GM21825 (cell line): ENCODE data around the gene ZNF697.

Experiments used
- ATAC-seq: cut with Tn5 transposase; IDR thresholded peaks from one replicate; pipeline ENCODE4 v1.9.1; 2021; ENCODE audit warnings: mild to moderate bottlenecking, moderate library complexity; ENCODE audit not compliant: unreplicated experiment

The ZNF697 gene

GRCh38 chr1:119664067-119664466 is 16.0 kb upstream of the ZNF697 start:
- no peak for ATAC-seq

DNA sequence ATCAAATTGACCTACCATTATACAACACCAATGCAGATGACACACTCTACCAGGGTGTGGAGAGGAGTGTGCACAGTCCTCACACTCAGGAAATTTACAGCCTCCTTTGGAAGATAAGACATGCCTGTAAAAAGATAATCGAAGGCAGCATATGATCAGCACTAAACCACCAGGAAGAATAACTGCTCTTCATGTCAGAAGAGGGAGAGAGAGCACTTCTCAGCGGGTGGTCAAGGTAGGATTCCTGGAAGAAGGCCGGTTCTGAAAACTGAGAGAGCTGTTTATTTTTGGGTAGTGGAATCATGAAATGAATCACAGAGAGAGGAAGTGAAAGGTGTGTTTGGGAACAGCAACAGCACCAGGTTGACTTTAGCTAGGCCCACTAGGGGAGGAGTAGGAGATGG is 14.0 kb upstream of the ZNF697 start:
- ATAC-seq = peak; percentile 60

DNA sequence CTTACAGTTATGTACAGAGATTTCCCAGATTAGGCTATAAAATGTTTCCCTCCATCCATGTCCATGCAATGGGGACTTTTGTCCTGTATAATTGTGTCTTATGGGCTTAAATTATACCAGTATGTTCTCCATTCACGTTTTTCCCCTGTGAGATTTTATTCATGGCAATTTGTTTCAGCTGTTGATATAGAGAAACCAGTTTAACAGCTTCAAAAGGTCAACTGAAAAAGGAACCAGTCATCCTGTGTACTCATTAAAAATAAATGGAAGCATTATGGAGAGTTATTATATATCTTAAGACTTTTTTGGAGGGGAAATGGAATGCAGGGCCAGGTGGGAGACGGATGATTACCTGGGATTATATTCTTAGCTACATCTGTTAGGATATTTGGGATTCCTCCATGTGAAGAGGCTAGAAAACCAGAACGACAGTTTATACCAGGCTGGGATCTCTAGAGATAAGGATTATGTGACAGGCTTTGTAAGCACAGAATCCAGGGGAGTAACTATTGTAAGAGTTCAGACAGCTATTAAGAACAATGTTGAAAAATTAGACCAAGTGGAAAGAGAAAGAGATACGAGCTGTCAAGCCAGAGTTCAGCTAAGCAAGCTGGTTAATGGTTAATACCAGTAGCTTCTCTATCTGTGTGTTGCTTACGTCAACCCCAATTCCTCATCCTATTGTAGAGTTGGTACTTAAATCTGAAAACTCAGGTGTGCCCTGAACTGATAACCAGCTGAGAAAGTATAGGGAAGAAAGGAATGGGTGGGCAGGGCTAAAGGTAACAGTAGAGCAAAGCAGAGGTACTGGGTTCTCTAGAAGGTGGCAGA is 12.4 kb upstream of the ZNF697 start:
- peak; percentile 50 for ATAC-seq

DNA sequence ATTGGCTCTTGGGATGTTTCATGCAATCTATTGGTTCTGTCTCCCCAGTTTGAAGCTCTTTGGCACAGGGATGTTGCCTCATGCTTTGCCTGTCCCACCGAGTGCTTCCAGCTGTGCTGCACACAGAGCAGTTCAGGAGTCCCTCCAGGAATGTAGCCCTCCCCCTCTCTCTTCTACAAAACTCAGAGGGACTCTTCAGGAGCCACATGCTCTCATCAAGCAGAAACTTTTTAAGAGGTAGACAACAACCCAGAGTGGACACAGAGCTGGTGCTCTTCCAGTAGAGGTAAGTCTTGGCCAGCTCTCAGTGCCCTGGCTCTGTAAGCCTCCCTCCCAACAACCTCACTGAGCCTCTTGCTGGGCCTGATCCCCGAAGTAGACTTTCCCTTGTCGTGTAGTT is 11.6 kb upstream of the ZNF697 start:
- ATAC-seq = no peak

- ATAC-seq = no peak
These were observed 8.4 kb upstream of the ZNF697 start for GRCh38 chr1:119656410-119656955.

DNA sequence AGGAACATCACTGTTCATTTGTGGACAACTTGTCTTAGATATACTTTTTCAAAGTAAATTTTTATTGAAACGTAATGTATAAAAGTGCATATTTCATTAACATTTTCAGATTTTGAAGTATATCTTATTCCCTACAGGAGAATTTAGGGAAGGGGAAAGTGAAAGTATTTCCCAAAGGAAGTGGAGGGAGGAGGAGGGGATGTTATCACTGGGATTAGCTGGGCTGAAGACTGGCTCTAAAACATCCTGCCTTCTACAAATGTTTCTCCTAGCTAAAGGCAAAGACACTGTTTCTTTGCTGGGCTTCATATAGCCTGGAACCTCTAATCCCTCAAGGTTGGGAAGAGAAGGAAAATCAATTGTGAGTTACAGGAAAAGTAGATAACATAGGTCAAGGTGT is 7.1 kb upstream of the ZNF697 start:
- no peak for ATAC-seq

DNA sequence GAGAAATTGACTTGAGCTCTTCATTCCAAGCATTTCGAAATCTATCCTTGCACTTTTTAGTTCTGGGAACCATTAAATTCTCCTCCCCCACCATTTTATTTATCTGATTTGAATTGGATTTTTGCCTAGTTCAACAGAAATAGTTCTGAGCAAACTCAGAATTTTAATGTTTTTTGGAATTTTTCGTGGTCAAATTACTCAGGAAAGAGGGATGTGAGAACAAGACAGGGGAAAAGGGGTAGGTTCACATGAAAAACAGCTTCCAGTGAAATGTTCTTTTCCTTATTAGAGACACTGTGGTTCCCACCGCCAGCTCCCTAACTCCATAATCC is 5.7 kb upstream of the ZNF697 start:
- ATAC-seq = no peak

- no peak for ATAC-seq
These were observed 5.2 kb upstream of the ZNF697 start for GRCh38 chr1:119653135-119653838.

DNA sequence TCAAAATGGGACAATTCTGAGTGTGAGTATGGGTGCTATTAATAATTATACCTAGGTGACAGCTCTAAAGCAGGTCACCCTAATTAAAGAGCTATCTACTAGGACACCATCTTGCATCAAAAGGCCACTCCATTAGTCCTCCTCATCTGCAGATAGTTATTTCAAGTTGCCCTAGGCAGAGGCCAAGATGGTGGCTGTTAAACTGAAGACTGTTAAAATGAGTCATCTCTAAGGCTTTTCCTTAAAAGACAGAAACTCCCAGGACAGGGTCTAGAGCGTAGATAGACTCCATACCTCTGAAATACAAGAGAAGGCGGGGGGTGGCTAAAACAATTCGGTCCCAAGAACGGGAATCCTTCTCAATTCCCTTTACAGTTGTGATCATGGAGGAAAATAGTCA is 4.5 kb upstream of the ZNF697 start:
- ATAC-seq = no peak

DNA sequence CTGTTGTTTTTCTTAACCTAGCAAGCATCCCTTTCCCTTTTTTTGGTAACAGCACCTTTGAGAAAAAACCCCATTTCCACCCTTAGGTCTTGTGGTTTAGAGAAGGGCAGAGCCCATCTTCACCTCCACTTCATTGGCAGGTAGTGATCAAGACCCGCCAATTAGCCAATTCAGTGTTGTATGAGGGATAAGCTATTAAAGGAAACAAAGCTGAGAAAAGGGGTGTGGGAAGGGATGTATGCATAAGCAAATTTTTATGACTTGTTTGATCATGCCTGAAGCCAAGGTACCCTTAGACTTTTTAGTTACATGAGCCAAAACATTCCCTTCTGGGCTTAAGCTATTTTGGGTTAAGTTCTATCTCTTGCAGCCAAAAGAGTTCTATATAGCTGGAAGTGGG is 3.6 kb upstream of the ZNF697 start:
- ATAC-seq = no peak

- ATAC-seq = no peak
These were observed 3.1 kb upstream of the ZNF697 start for GRCh38 chr1:119651133-119651532.

- no peak for ATAC-seq
These were observed 546 bp upstream of the ZNF697 start for GRCh38 chr1:119648620-119649004.

- ATAC-seq = no peak
These were observed 785 bp downstream of the ZNF697 start for GRCh38 chr1:119647228-119647733.

GRCh38 chr1:119646521-119647227 is 1.4 kb downstream of the ZNF697 start:
- no peak for ATAC-seq

DNA sequence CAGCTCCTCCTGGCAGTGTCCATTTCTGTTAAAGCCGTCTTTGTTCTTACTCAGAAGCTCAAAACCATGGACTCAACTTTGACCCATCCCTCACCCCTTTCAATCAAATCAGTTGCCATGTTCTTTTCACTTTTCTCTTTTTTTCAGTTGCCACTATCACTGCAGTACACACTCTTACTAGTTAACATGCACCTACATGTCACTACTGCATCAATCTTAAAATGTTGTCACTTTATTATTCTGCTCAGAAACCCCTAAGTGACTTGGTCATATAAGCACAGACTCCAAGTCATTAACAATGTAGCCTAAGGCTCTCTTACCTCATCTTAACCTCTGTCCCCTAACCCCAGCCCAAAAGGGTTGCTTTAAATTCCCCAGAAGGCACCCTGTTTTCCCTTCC is 9.0 kb downstream of the ZNF697 start:
- no peak for ATAC-seq

DNA sequence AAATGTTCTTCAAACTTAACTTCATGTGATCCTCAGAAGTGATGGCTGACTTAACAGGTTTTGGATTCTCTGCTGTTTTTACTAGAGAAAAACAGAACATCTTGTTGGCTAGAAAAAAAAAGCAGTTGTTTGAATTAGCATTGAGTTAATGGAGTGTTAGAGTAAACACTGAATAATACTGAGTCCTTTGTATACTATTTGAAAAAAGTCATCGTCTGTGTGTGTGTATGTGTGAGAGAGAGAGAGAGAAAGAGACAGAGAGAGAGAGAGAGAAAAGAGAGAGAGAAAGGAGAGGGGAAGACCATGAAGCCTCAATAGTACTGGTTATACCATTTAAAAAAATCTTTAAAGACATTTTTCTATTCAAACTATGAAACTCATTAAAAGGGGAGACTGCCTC is 10.4 kb downstream of the ZNF697 start:
- no peak for ATAC-seq

DNA sequence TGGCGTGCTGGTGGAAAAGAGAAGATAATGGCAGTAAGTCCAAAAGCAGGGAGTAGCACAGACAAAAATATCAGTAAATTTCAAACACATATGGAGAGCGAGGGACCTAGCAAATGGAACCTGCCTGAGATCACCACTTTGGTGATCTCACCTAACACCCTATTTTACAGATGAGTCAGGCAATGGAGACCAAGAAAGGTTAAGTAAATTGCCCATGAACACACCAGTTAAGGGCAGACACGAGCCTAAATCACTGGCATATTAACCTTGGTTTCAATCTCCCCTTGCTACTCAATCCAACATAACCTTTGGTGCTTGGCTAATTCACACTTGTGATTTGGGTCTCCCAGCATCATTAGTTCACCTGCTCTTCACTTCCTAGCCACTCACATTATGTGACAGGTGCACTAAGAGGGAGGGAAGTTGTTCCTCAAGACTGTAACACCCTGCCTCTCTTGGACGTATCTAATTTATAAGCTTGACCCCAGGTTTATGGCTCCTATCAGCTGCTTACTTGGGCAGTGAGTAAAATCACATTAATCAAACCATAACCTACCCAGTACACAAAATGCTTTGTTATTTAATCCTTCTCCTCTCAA is 11.5 kb downstream of the ZNF697 start:
- ATAC-seq = no peak

DNA sequence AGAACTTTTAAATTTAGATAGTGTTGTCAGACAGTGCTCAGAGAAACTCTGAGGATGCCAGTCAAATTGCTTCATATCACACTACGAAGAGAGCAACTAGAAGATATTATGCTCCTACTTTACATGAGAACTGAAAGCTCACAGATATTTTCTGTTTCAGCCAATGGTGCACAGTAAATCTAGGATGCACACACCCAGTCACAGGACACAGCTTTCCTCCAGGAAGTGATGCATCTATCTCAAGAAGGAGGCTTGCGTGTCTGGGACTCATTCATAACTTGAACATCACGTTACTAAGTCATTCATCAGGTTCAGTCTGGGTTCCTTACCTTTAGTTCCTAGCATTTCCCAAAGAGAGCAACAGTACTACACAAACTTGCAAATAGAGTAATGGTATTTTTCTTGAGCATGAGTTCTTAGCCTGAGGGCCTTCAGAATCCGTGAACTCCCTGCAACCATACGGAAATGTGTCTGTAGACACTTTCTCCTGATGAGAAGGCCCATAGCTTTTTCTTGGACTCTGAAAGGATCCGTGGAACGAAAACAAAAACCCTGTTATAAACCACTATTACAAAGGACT is 12.2 kb downstream of the ZNF697 start:
- no peak for ATAC-seq

GRCh38 chr1:119634016-119634415 is 14.1 kb downstream of the ZNF697 start:
- ATAC-seq = no peak

DNA sequence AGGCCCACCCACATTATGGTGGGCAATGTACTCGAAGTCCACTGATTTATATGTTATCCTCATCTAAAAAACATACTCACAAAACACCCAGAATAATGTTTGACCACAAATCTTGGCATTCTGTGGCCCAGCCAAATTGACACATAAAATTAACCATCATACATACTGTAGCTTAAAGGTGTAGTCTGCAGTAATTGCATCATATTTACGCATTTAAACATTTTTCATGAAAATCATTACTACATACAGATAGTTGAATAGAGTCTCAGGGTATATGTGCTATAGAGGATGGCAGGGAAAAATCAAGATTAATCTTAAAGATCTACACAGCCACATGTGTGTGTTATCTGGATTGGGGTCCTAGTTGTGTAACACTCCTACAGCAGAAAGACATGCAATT is 14.5 kb downstream of the ZNF697 start:
- no peak for ATAC-seq

GRCh38 chr1:119632841-119633240 is 15.2 kb downstream of the ZNF697 start:
- no peak for ATAC-seq
